ENCODE measurements around the gene COG1.

COG1 gene

DNA sequence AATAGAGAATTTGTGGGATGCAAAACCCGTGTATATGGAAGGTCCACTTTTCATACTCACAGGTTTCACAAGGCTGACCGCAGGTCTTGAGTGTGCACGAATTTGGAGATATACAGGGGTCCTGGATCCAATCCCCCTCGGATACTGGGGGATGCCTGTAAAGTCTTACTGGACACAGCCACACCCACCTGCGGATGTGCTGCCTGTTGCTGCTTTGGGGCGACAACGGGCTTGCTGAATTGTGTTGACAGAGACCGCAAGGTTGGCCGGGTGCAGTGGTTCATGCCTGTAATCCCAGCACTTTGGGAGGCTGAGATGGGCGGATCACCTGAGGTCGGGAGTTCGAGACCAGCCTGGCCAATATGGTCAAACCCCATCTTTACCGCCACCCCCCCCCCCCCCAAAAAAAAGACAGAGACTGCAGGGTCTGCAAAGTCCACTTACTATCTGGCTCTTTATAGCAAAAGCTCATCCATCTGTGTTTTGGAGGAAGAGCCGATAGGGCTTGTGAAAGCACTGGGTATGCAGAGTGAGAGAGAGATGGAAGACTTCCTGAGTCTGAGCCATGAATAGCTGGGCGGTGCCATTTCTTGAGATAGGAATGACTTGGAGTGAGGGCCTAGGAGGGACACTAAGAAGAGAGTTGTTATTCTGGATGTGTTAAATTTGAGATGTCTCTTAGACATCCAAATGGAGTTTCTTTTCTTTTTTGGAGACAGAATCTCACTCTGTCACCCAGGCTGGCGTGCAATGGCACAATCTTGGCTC is 6.4 kb upstream of the COG1 start:
- no peaks in the 10 kb centered on the region for H3K4me1 ChIP-seq (ENCODE audit: control insufficient read depth, low read depth, low read length)
- no peak overlapping the region for H3K4ac ChIP-seq (ENCODE audit: low read depth, low read length)
- DNase-seq: no peak
- H3K9ac ChIP-seq (ENCODE audit: low read length): no peak overlapping the region
- no peak overlapping the region for H4K8ac ChIP-seq (ENCODE audit: low read depth, low read length)
- no peak overlapping the region for H3K18ac ChIP-seq (ENCODE audit: low read length)
- no peak overlapping the region for H3K4me2 ChIP-seq (ENCODE audit: low read length)
- H3K36me3 ChIP-seq (ENCODE audit: control insufficient read depth, insufficient read depth, low read length): no peaks in the 10 kb centered on the region
- H4K5ac ChIP-seq (ENCODE audit: low read length): no peak overlapping the region
- H3K4me3 ChIP-seq (ENCODE audit: low read length): no peak overlapping the region
- H3K23ac ChIP-seq (ENCODE audit: low read length): no peak overlapping the region
- no CpG with 5 or more reads among the region's 16 CpGs for WGBS (ENCODE audit: extremely low coverage, insufficient coverage, low lambda C conversion rate)
- no peak overlapping the region for H3K56ac ChIP-seq (ENCODE audit: low read length)
- H3K79me2 ChIP-seq (ENCODE audit: control insufficient read depth, insufficient read depth, low read length): no peaks in the 10 kb centered on the region
- no peak overlapping the region for H2BK5ac ChIP-seq (ENCODE audit: low read length)
- no peak overlapping the region for H2BK120ac ChIP-seq (ENCODE audit: low read depth, low read length)
- H2BK15ac ChIP-seq (replicated peaks; ENCODE audit: low read depth): no peak overlapping the region
- no peaks in the 10 kb centered on the region for H3K27me3 ChIP-seq (ENCODE audit: insufficient read depth, low read length, poor library complexity)
- H3K27ac ChIP-seq (ENCODE audit: low read depth, low read length): no peak overlapping the region
- H2AK5ac ChIP-seq (ENCODE audit: low read length): no peak overlapping the region
- H3K79me1 ChIP-seq (ENCODE audit: low read length): peaks cover 4% of the 10 kb centered on the region

DNA sequence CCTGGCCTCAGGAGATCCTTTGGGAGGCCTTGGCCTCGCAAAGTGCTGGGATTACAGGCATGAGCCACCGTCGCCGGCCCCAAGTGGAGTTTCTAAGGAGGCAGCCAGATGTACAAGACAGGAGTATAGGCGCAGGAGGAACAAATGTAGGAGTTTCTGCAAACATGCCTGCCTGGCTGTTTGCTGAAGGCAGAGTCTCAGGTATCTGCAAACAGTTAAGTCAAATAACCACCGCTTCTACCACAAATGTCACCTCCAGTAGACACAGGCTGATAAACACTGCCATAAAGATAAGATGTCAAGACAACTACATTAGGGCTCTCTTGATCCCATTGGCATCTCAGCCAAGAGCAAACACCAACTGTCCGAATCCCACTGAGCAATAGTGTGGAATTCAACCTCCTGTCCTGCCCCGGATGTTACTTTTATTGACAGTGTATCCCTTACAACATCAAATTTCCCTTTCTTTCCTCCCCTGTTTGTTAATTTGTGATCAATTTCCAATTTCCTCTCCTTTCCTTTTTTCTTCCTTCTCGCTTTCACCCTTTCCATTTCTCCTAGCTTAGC is 5.6 kb upstream of the COG1 start:
- peak; percentile 66 for DNase-seq
- Histone ChIP-seq H2BK5ac (ENCODE audit: low read length) (no peak overlapping the region), H3K79me2 (ENCODE audit: control insufficient read depth, insufficient read depth, low read length) (no peaks in the 10 kb centered on the region), H3K4me3 (ENCODE audit: low read length) (no peak overlapping the region), H3K56ac (ENCODE audit: low read length) (no peak overlapping the region), H3K79me1 (ENCODE audit: low read length) (peaks cover 4% of the 10 kb centered on the region), H3K4ac (ENCODE audit: low read depth, low read length) (no peak overlapping the region), H4K8ac (ENCODE audit: low read depth, low read length) (no peak overlapping the region), H3K23ac (ENCODE audit: low read length) (no peak overlapping the region), H3K18ac (ENCODE audit: low read length) (no peak overlapping the region), H3K9ac (ENCODE audit: low read length) (no peak overlapping the region), H2BK15ac (replicated peaks; ENCODE audit: low read depth) (no peak overlapping the region), H3K27ac (ENCODE audit: low read depth, low read length) (no peak overlapping the region), H2BK120ac (ENCODE audit: low read depth, low read length) (no peak overlapping the region), H3K36me3 (ENCODE audit: control insufficient read depth, insufficient read depth, low read length) (no peaks in the 10 kb centered on the region), H3K4me1 (ENCODE audit: control insufficient read depth, low read depth, low read length) (no peaks in the 10 kb centered on the region), H3K4me2 (ENCODE audit: low read length) (no peak overlapping the region), H3K27me3 (ENCODE audit: insufficient read depth, low read length, poor library complexity) (no peaks in the 10 kb centered on the region), H2AK5ac (ENCODE audit: low read length) (no peak overlapping the region), H4K5ac (ENCODE audit: low read length) (no peak overlapping the region)
- WGBS (ENCODE audit: extremely low coverage, insufficient coverage, low lambda C conversion rate): 100% methylated on average over 1 of the region's 9 CpGs

DNA sequence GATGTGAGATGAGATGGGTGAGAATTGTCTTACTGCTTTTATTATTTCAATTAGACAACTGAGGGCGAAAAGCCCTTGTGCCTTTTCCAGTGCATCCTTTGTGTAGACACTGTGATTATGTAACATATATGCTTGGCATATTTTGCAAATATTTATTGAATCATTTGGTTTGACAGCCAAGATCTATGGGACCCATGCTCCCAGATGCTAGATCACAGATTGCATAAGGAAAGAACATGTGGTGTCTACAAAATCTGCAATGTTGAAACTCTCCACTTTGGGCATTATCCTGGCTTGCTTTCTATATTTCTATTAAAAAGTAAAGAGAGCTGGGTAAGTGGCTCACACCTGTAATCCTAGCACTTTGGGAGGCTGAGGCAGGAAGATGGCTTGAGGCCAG is 4.8 kb upstream of the COG1 start:
- Histone ChIP-seq H3K4me2 (ENCODE audit: low read length) (no peak overlapping the region), H3K18ac (ENCODE audit: low read length) (no peak overlapping the region), H3K27ac (ENCODE audit: low read depth, low read length) (no peak overlapping the region), H3K4ac (ENCODE audit: low read depth, low read length) (no peak overlapping the region), H3K79me2 (ENCODE audit: control insufficient read depth, insufficient read depth, low read length) (no peaks in the 10 kb centered on the region), H4K5ac (ENCODE audit: low read length) (no peak overlapping the region), H3K56ac (ENCODE audit: low read length) (no peak overlapping the region), H3K79me1 (ENCODE audit: low read length) (peaks cover 4% of the 10 kb centered on the region), H3K23ac (ENCODE audit: low read length) (no peak overlapping the region), H3K36me3 (ENCODE audit: control insufficient read depth, insufficient read depth, low read length) (no peaks in the 10 kb centered on the region), H2AK5ac (ENCODE audit: low read length) (no peak overlapping the region), H3K9ac (ENCODE audit: low read length) (no peak overlapping the region), H4K8ac (ENCODE audit: low read depth, low read length) (no peak overlapping the region), H2BK5ac (ENCODE audit: low read length) (no peak overlapping the region), H3K4me3 (ENCODE audit: low read length) (no peak overlapping the region), H2BK120ac (ENCODE audit: low read depth, low read length) (no peak overlapping the region), H2BK15ac (replicated peaks; ENCODE audit: low read depth) (no peak overlapping the region), H3K4me1 (ENCODE audit: control insufficient read depth, low read depth, low read length) (no peaks in the 10 kb centered on the region), H3K27me3 (ENCODE audit: insufficient read depth, low read length, poor library complexity) (no peaks in the 10 kb centered on the region)
- DNase-seq: no peak
- no CpG with 5 or more reads among the region's 1 CpG for WGBS (ENCODE audit: extremely low coverage, insufficient coverage, low lambda C conversion rate)

DNA sequence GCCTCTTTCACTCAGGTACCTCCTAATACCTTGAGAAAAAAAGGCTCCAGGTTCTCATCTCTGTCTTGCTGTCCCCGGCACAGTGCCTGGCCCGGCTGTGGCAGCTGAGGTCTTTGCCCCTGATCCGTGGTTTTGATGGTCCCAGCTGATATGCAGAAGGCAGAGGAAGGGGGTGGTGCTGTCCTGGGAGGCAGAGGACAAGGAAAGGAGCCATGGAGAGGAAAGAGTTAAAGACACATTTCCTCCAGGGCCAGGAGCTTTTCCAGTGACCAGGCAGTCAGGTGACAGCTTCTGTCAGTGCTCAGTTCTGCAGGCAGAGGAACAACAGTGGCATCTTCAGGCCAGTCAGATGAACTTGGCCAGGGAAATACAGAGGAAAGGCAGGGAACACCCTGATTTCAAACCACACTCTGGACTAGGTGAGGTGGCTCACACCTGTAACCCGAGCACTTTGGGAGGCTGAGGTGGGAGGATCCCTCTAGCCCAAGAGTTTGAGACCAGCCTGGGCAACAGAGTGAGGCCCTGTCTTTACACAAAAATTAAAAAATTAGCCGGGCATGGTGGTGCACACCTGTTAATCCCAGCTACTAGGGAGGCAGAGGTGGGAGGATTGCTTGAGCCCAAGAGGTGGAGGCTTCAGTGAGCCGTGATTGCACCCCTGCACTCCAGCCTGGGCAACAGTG is 3.3 kb upstream of the COG1 start:
- Histone ChIP-seq H2BK5ac (ENCODE audit: low read length) (no peak overlapping the region), H2BK120ac (ENCODE audit: low read depth, low read length) (no peak overlapping the region), H3K79me2 (ENCODE audit: control insufficient read depth, insufficient read depth, low read length) (no peaks in the 10 kb centered on the region), H3K56ac (ENCODE audit: low read length) (no peak overlapping the region), H3K18ac (ENCODE audit: low read length) (no peak overlapping the region), H3K27ac (ENCODE audit: low read depth, low read length) (no peak overlapping the region), H4K5ac (ENCODE audit: low read length) (no peak overlapping the region), H3K79me1 (ENCODE audit: low read length) (peaks cover 6% of the 10 kb centered on the region), H3K4me3 (ENCODE audit: low read length) (no peak overlapping the region), H2AK5ac (ENCODE audit: low read length) (no peak overlapping the region), H3K4me2 (ENCODE audit: low read length) (no peak overlapping the region), H3K4ac (ENCODE audit: low read depth, low read length) (no peak overlapping the region), H3K36me3 (ENCODE audit: control insufficient read depth, insufficient read depth, low read length) (no peaks in the 10 kb centered on the region), H3K9ac (ENCODE audit: low read length) (no peak overlapping the region), H4K8ac (ENCODE audit: low read depth, low read length) (no peak overlapping the region), H2BK15ac (replicated peaks; ENCODE audit: low read depth) (no peak overlapping the region), H3K27me3 (ENCODE audit: insufficient read depth, low read length, poor library complexity) (no peaks in the 10 kb centered on the region), H3K23ac (ENCODE audit: low read length) (no peak overlapping the region), H3K4me1 (ENCODE audit: control insufficient read depth, low read depth, low read length) (peaks cover 2% of the 10 kb centered on the region)
- peak; percentile 94 for DNase-seq
- no CpG with 5 or more reads among the region's 6 CpGs for WGBS (ENCODE audit: extremely low coverage, insufficient coverage, low lambda C conversion rate)

DNA sequence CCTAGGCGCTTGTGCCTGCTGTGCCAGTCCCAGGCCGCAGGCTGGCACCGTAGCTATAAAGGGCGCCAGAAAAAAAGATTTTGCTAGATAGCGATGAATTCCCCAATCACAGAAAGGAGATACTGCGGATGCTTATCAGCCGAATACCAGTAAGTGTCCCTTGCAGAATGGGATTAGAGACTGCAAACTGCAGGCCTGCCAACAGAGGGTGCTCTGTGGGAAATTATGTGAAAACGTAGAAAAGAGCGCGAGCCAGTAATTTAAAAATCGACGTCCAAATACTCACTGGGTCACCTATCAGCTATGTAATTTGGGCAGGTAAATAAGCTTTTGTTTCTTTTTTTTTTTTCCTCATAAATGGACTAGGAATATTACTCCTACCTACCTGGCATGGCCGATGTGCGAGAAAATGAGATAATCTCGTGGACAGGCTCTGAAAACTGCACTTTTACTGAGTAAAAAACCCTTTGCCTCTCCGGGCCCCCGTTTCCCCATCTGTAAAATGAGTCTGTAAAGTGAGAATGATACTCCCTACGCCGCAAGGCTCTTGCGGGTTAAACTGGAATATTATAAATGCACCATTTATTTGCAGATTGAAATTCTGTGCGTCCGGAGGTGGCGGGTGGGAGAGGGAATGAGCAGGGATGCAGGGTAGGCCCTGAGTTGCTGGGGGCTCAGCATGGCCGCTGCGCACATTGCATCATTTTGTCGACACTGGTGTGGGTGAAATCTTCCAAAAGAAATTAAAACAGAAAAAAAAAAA is 1.2 kb upstream of the COG1 start:
- peak overlapping the region; percentile 3 for H4K8ac ChIP-seq (ENCODE audit: low read depth, low read length)
- peak overlapping the region; percentile 90 for H3K4ac ChIP-seq (ENCODE audit: low read depth, low read length)
- peak overlapping the region; percentile 99 for H3K9ac ChIP-seq (ENCODE audit: low read length)
- peak overlapping the region; percentile 91 for H3K4me3 ChIP-seq (ENCODE audit: low read length)
- no peak overlapping the region for H3K23ac ChIP-seq (ENCODE audit: low read length)
- peak overlapping the region; percentile 98 for H3K18ac ChIP-seq (ENCODE audit: low read length)
- H2AK5ac ChIP-seq (ENCODE audit: low read length): no peak overlapping the region
- WGBS (ENCODE audit: extremely low coverage, insufficient coverage, low lambda C conversion rate): no CpG with 5 or more reads among the region's 26 CpGs
- no peak overlapping the region for H4K5ac ChIP-seq (ENCODE audit: low read length)
- peak overlapping the region; percentile 92 for H3K56ac ChIP-seq (ENCODE audit: low read length)
- peak overlapping the region; percentile 74 for H2BK120ac ChIP-seq (ENCODE audit: low read depth, low read length)
- DNase-seq: peak; percentile 92
- H2BK5ac ChIP-seq (ENCODE audit: low read length): no peak overlapping the region
- peak overlapping the region; percentile 43 for H3K4me2 ChIP-seq (ENCODE audit: low read length)
- peaks cover 6% of the 10 kb centered on the region for H3K79me1 ChIP-seq (ENCODE audit: low read length)
- no peaks in the 10 kb centered on the region for H3K36me3 ChIP-seq (ENCODE audit: control insufficient read depth, insufficient read depth, low read length)
- no peak overlapping the region for H2BK15ac ChIP-seq (replicated peaks; ENCODE audit: low read depth)
- peak overlapping the region; percentile 98 for H3K27ac ChIP-seq (ENCODE audit: low read depth, low read length)
- H3K27me3 ChIP-seq (ENCODE audit: insufficient read depth, low read length, poor library complexity): no peaks in the 10 kb centered on the region
- H3K4me1 ChIP-seq (ENCODE audit: control insufficient read depth, low read depth, low read length): peaks cover 2% of the 10 kb centered on the region
- H3K79me2 ChIP-seq (ENCODE audit: control insufficient read depth, insufficient read depth, low read length): no peaks in the 10 kb centered on the region
